GM12878 (cell line): Measurements from ENCODE around the gene MRPL34. TPM values are rescaled to one million over a fixed set of nuclear protein-coding genes. Genes with fewer than 3 reads are reported as not detected.

Experiments used
- ATAC-seq: fragments of 200-7000 bp; cut with Tn5 transposase; 3 replicates; pipeline ENCODE4 v1.9.1; 2020; ENCODE audit warnings: mild to moderate bottlenecking, moderate library complexity
- BruUV-seq: library from RNA; stranded (reverse); fragments of 400-500 nt; replicated peaks from 2 replicates; lab custom pipeline; 2021; lab: Mats Ljungman, UMichigan
- CTCF ChIA-PET: fragments of 300-600 bp; sonication (Branson Sonifier 250); formaldehyde crosslinking; extraction: SDS; loops from one replicate; lab custom pipeline; 2021; ENCODE audit warnings: inconsistent platforms; lab: Yijun Ruan, JAX
- POLR2A ChIA-PET: fragments of 350-600 bp; formaldehyde crosslinking; extraction: SDS; loops from one replicate; lab custom pipeline; 2021; ENCODE audit warnings: inconsistent platforms; lab: Charles Lee
- RAD21 ChIA-PET: fragments of 300-600 bp; sonication (Branson Sonifier 250); formaldehyde crosslinking; loops from one replicate; lab custom pipeline; 2023; ENCODE audit warnings: antibody characterized with exemption; ENCODE audit not compliant: unreplicated experiment; lab: Charles Lee
- SMC1A ChIA-PET: fragments of 300-600 bp; sonication (Branson Sonifier 250); formaldehyde crosslinking; loops from one replicate; lab custom pipeline; 2023; ENCODE audit not compliant: unreplicated experiment, uncharacterized antibody; lab: Charles Lee
- DNase-seq: peaks from one replicate; pipeline ENCODE4 v3.0.0-alpha.2; 2011; ENCODE audit warnings: low read depth, low spot score
- FAIRE-seq: peaks from 3 replicates; lab custom pipeline; 2011; peaks lifted over from hg19 to GRCh38; lab: Jason Lieb, UNC
- H2AFZ ChIP-seq: 2 replicates; pipeline ENCODE4 v1.6.0; 2011; ENCODE audit warnings: low read depth, low read length, control low read depth; ENCODE audit not compliant: control insufficient read depth
- H3K27ac ChIP-seq: 2 replicates; pipeline ENCODE4 v1.5.1; 2011; ENCODE audit warnings: control low read depth; ENCODE audit not compliant: control insufficient read depth, insufficient read depth
- H3K27me3 ChIP-seq, 2 experiments: replicated peaks in 1 of 2; 2 replicates each; pipeline versions ENCODE4 v1.6.0 to v1.6.1; 2011; ENCODE audit warnings: low read length in 1 of 2; ENCODE audit not compliant: control insufficient read depth in 2 of 2, insufficient read depth in 2 of 2
- H3K36me3 ChIP-seq, 2 experiments: 2 replicates each; pipeline ENCODE4 v1.5.1; 2011; ENCODE audit warnings: low read length in 1 of 2; ENCODE audit not compliant: control insufficient read depth in 2 of 2, insufficient read depth in 2 of 2
- H3K4me1 ChIP-seq: 2 replicates; pipeline ENCODE4 v1.6.1; 2011; ENCODE audit warnings: mild to moderate bottlenecking, low read length, moderate library complexity, mixed read lengths; ENCODE audit not compliant: control insufficient read depth, insufficient read depth
- H3K4me2 ChIP-seq: 2 replicates; pipeline ENCODE4 v1.6.0; 2011; ENCODE audit warnings: control low read depth; ENCODE audit not compliant: control insufficient read depth, insufficient read depth
- H3K4me3 ChIP-seq: fragments of 200-600 bp; sonication (generic); 2 replicates; pipeline ENCODE4 v1.5.1; 2016
- H3K79me2 ChIP-seq: 2 replicates; pipeline ENCODE4 v1.6.0; 2011; ENCODE audit warnings: low read length; ENCODE audit not compliant: control insufficient read depth, insufficient read depth
- H3K9ac ChIP-seq: 2 replicates; pipeline ENCODE4 v1.8.0; 2011; ENCODE audit warnings: low read length, control low read depth, mixed read lengths; ENCODE audit not compliant: control insufficient read depth, insufficient read depth
- H3K9me3 ChIP-seq: replicated peaks from 3 replicates; pipeline ENCODE4 v1.5.1; 2011; ENCODE audit warnings: mild to moderate bottlenecking, low read length; ENCODE audit not compliant: control insufficient read depth, insufficient read depth
- H4K20me1 ChIP-seq: 2 replicates; pipeline ENCODE4 v1.6.0; 2011; ENCODE audit not compliant: control insufficient read depth, insufficient read depth
- ASH2L ChIP-seq: fragments of 300-600, 200-600 bp; sonication (generic); IDR thresholded peaks from 2 replicates; pipeline ENCODE4 v1.6.1; 2017; ENCODE audit warnings: low read depth, mild to moderate bottlenecking, borderline replicate concordance
- ATF7 ChIP-seq: fragments of 450-650 bp; IDR thresholded peaks from 2 replicates; pipeline ENCODE4 v1.6.1; 2016; ENCODE audit warnings: low read depth, mild to moderate bottlenecking
- BRCA1 ChIP-seq: IDR thresholded peaks from 2 replicates; pipeline ENCODE4 v1.6.1; 2011; ENCODE audit warnings: low read depth, low read length, improper control_type of control experiment
- EED ChIP-seq: sonication (generic); IDR thresholded peaks from 2 replicates; pipeline ENCODE4 v1.6.1; 2016; ENCODE audit warnings: antibody characterized with exemption, low read depth
- HDGF ChIP-seq: fragments of 450-650 bp; IDR thresholded peaks from 2 replicates; pipeline ENCODE4 v1.6.1; 2016; ENCODE audit warnings: antibody characterized with exemption
- LARP7 ChIP-seq: fragments of 450-650 bp; IDR thresholded peaks from 2 replicates; pipeline ENCODE4 v1.6.1; 2017; ENCODE audit warnings: mild to moderate bottlenecking
- NBN ChIP-seq: fragments of 450-650 bp; IDR thresholded peaks from 2 replicates; pipeline ENCODE4 v1.6.1; 2016
- NR2F1 ChIP-seq: fragments of 450-650 bp; conservative IDR thresholded peaks from 2 replicates; pipeline ENCODE4 v1.6.1; 2017; ENCODE audit warnings: mild to moderate bottlenecking
- RELA ChIP-seq: fragments of 450-650 bp; IDR thresholded peaks from 2 replicates; pipeline ENCODE4 v1.8.0; 2014; ENCODE audit warnings: borderline replicate concordance; ENCODE audit not compliant: partially characterized antibody
- SIN3A ChIP-seq: IDR thresholded peaks from 2 replicates; pipeline ENCODE4 v1.6.1; 2012; ENCODE audit warnings: low read depth, low read length, improper control_type of control experiment
- SMARCA5 ChIP-seq: fragments of 450-650 bp; IDR thresholded peaks from 2 replicates; pipeline ENCODE4 v1.6.1; 2017; ENCODE audit warnings: mild to moderate bottlenecking
- SP1 ChIP-seq: IDR thresholded peaks from one replicate; pipeline ENCODE4 v1.6.1; 2011; ENCODE audit warnings: low read depth, low read length
- SREBF1 ChIP-seq: IDR thresholded peaks from 2 replicates; pipeline ENCODE4 v1.6.1; 2012; ENCODE audit warnings: mild to moderate bottlenecking, low read length
- TCF12 ChIP-seq: IDR thresholded peaks from 2 replicates; pipeline ENCODE4 v1.6.1; 2011; ENCODE audit warnings: low read depth, mild to moderate bottlenecking, low read length
- WGBS: methylation state at CpG from one replicate; pipeline ENCODE4 v1.1.6; 2016; ENCODE audit warnings: low lambda C conversion rate; ENCODE audit not compliant: insufficient replicate concordance, insufficient coverage; ENCODE audit errors: missing lambda C conversion rate; 5-methylcytosine and 5-hydroxymethylcytosine counted together
- in situ Hi-C: fragments of 300-500 bp; cut with MboI; formaldehyde crosslinking; loops from 9 replicates; pipeline ENCODE4 v1.14.3; 2018; ENCODE audit warnings: mixed read lengths
- intact Hi-C: fragments of 100-400 bp; cut with micrococcal nuclease; formaldehyde crosslinking; loops from one replicate; pipeline ENCODE4 v1.14.2; 2022; ENCODE audit not compliant: unreplicated experiment
- polyA plus RNA-seq, 11 experiments: library from polyadenylated mRNA; depleted of rRNA in 4 of 11; unstranded in 6 of 11; stranded (reverse) in 5 of 11; fragments of >200 nt; fragmentation: Nextera tagmentation in 4 of 11; fragmentation: Illumina TruSeq in 1 of 11; extraction: Ambion mirVana in 4 of 11; extraction: Trizol in 1 of 11; gene quantifications; 1 replicate in 1 of 11; 2 replicates in 10 of 11; pipeline versions ENCODE4 v1.2.1 to v1.2.3, GENCODE V29; 2011 to 2016; ENCODE audit warnings: inconsistent platforms in 2 of 11, missing spikeins in 2 of 11, low read depth in 1 of 11
- total RNA-seq, 4 experiments: library from RNA; depleted of rRNA in 3 of 4; stranded (reverse); fragments of >200 nt in 3 of 4; fragmentation: Illumina TruSeq in 1 of 4; extraction: Trizol in 1 of 4; gene quantifications; 2 replicates each; pipeline versions ENCODE4 v1.2.1 to v1.2.3, GENCODE V29; 2013 to 2021
- TF ChIP-seq, protein P1 (sequence below), 3 experiments: IDR thresholded peaks in 2 of 3; conservative IDR thresholded peaks in 1 of 3; 2 replicates each; pipeline ENCODE4 v1.5.1; 2011; ENCODE audit warnings: low read depth in 3 of 3, low read length in 3 of 3, mild to moderate bottlenecking in 3 of 3, control low read depth in 2 of 3, moderate library complexity in 2 of 3, inconsistent platforms in 1 of 3, mixed read lengths in 1 of 3; ENCODE audit not compliant: control insufficient read depth in 2 of 3, insufficient read depth in 1 of 3; ENCODE audit errors: extremely low read depth in 1 of 3
- TF ChIP-seq, protein P2 (sequence below): fragments of 450-650 bp; conservative IDR thresholded peaks from 2 replicates; pipeline ENCODE4 v1.6.1; 2017; ENCODE audit warnings: mild to moderate bottlenecking, moderate library complexity
- TF ChIP-seq, protein P3 (sequence below): fragments of 450-650 bp; IDR thresholded peaks from 2 replicates; pipeline ENCODE4 v1.6.1; 2018; ENCODE audit warnings: borderline replicate concordance, mild to moderate bottlenecking; ENCODE audit not compliant: partially characterized antibody

The MRPL34 gene
- total and polyA plus RNA-seq, 10 of the 15 experiments (the other 5 are each of a cell fraction or from before 2014, with no cell fraction given): 8.6 to 198 (median 78.6) TPM

DNA sequence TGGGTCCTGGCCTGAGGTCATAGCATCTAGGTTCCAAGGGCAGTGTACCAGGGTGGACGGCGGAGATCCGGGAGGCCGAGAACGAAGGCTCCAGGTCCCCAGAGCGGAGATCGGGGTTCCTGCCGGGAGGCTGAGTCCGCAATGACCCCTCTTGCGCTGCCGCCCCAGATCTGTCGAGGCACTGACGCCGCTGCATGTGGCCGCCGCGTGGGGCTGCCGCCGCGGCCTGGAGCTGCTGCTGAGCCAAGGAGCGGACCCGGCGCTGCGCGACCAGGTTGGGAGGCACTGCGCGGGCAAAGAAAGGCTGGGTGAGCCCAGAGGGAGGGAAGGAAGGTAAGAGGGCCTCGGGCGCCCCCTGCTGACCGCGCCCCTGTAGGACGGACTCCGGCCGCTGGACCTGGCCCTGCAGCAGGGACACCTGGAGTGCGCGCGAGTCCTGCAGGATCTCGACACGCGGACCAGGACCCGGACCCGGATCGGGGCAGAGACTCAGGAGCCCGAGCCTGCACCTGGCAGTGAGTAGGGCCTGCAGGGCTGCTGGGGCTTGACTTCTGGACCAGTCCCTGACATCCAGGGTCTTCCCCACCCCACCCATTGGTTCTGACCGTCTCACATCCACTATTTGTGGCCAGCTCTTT, 23.1 kb upstream of the MRPL34 start:
- DNase-seq (peak; percentile 46), ATAC-seq (peak; percentile 92), FAIRE-seq (peak; percentile 76)
- intact Hi-C loops: loop anchor here (1.0 to 2.0 kb wide), 4 partner anchors 16 to 215 kb away; partner anchors contain the start of gene BABAM1
- CTCF ChIA-PET: interaction anchor here (0.6 to 6.9 kb wide), 20 partner anchors 10 to 447 kb away, joined by 3 to 120 read pairs (median 4); partner anchors contain the start of genes ABHD8, BABAM1 and USHBP1
- H4K20me1 ChIP-seq: no peaks in the 10 kb centered on the region
- SMC1A ChIA-PET: interaction anchor here (0.8 to 6.5 kb wide), 3 partner anchors 17 to 161 kb away, joined by 3 to 43 read pairs (median 7); partner anchors contain the start of genes BABAM1 and USHBP1
- no peaks in the 10 kb centered on the region for H3K9me3 ChIP-seq
- H3K27ac ChIP-seq: peak overlapping the region; percentile 68
- H3K4me1 ChIP-seq: peaks cover 9% of the 10 kb centered on the region
- peak overlapping the region; percentile 73; the same call in 1 of the 2 replicates for H3K9ac ChIP-seq
- in situ Hi-C loops: no loop called here
- peaks cover 0 to 8% of the 10 kb centered on the region in 2 experiments; a peak in 2 of 4 replicates for H3K36me3 ChIP-seq
- H2AFZ ChIP-seq: peak overlapping the region; percentile 58
- H3K79me2 ChIP-seq: no peaks in the 10 kb centered on the region; the same call in 1 of the 2 replicates
- no TSS peak for BruUV-seq
- H3K4me3 ChIP-seq: peak overlapping the region; percentile 85
- POLR2A ChIA-PET: interaction anchor here (0.6 to 1.0 kb wide), 2 partner anchors 16 to 160 kb away, joined by 3 read pairs; no protein-coding TSS in a partner anchor
- RAD21 ChIA-PET: interaction anchor here (0.6 to 4.3 kb wide), 9 partner anchors 16 to 1948 kb away, joined by 3 to 22 read pairs (median 3); partner anchors contain the start of genes BABAM1, DDA1 and USHBP1
- 3% methylated on average over 41 of the region's 45 CpGs for WGBS
- H3K27me3 ChIP-seq: no peaks in the 10 kb centered on the region
- peak overlapping the region; percentile 92 for H3K4me2 ChIP-seq
- TF ChIP-seq RELA: peak; percentile 25
- TF ChIP-seq SREBF1: no peak
- TF ChIP-seq EED: peak; percentile 26; the same call in 1 of the 2 replicates
- TF ChIP-seq, protein P1, sequence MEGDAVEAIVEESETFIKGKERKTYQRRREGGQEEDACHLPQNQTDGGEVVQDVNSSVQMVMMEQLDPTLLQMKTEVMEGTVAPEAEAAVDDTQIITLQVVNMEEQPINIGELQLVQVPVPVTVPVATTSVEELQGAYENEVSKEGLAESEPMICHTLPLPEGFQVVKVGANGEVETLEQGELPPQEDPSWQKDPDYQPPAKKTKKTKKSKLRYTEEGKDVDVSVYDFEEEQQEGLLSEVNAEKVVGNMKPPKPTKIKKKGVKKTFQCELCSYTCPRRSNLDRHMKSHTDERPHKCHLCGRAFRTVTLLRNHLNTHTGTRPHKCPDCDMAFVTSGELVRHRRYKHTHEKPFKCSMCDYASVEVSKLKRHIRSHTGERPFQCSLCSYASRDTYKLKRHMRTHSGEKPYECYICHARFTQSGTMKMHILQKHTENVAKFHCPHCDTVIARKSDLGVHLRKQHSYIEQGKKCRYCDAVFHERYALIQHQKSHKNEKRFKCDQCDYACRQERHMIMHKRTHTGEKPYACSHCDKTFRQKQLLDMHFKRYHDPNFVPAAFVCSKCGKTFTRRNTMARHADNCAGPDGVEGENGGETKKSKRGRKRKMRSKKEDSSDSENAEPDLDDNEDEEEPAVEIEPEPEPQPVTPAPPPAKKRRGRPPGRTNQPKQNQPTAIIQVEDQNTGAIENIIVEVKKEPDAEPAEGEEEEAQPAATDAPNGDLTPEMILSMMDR (IDR thresholded peaks at IDR 0.05 in 2 of 3, conservative IDR thresholded peaks at IDR 0.05 in 1 of 3; ENCODE audit: control insufficient read depth in 2 of 3, extremely low read depth in 1 of 3, insufficient read depth in 1 of 3, low read depth in 3 of 3, low read length in 3 of 3): peak; percentile 90 to 96 (median 94); a peak in 5 of 6 replicates
- peak; percentile 25 for TF ChIP-seq SP1
- TF ChIP-seq LARP7: peak; percentile 81; the same call in 1 of the 2 replicates
- TF ChIP-seq NR2F1: peak; percentile 65
- TF ChIP-seq ATF7: no peak
- TF ChIP-seq SMARCA5: peak; percentile 92; the same call in 1 of the 2 replicates
- TF ChIP-seq NBN: peak; percentile 49; the same call in 1 of the 2 replicates
- TF ChIP-seq BRCA1: no peak
- TF ChIP-seq, protein P2, sequence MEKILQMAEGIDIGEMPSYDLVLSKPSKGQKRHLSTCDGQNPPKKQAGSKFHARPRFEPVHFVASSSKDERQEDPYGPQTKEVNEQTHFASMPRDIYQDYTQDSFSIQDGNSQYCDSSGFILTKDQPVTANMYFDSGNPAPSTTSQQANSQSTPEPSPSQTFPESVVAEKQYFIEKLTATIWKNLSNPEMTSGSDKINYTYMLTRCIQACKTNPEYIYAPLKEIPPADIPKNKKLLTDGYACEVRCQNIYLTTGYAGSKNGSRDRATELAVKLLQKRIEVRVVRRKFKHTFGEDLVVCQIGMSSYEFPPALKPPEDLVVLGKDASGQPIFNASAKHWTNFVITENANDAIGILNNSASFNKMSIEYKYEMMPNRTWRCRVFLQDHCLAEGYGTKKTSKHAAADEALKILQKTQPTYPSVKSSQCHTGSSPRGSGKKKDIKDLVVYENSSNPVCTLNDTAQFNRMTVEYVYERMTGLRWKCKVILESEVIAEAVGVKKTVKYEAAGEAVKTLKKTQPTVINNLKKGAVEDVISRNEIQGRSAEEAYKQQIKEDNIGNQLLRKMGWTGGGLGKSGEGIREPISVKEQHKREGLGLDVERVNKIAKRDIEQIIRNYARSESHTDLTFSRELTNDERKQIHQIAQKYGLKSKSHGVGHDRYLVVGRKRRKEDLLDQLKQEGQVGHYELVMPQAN: peak; percentile 70
- 0 out of 2 replicates have a peak, but pooled peaks have one; percentile 16 for TF ChIP-seq HDGF
- TF ChIP-seq SIN3A: 0 out of 2 replicates have a peak, but pooled peaks have one; percentile 42
- TF ChIP-seq ASH2L: 0 out of 2 replicates have a peak, but pooled peaks have one; percentile 34
- TF ChIP-seq TCF12: 0 out of 2 replicates have a peak, but pooled peaks have one; percentile 10
- TF ChIP-seq, protein P3, sequence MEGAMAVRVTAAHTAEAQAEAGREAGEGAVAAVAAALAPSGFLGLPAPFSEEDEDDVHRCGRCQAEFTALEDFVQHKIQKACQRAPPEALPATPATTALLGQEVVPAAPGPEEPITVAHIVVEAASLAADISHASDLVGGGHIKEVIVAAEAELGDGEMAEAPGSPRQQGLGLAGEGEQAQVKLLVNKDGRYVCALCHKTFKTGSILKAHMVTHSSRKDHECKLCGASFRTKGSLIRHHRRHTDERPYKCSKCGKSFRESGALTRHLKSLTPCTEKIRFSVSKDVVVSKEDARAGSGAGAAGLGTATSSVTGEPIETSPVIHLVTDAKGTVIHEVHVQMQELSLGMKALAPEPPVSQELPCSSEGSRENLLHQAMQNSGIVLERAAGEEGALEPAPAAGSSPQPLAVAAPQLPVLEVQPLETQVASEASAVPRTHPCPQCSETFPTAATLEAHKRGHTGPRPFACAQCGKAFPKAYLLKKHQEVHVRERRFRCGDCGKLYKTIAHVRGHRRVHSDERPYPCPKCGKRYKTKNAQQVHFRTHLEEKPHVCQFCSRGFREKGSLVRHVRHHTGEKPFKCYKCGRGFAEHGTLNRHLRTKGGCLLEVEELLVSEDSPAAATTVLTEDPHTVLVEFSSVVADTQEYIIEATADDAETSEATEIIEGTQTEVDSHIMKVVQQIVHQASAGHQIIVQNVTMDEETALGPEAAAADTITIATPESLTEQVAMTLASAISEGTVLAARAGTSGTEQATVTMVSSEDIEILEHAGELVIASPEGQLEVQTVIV: no peak
